ENCODE measurements around the gene POFUT1.

Gene POFUT1

DNA sequence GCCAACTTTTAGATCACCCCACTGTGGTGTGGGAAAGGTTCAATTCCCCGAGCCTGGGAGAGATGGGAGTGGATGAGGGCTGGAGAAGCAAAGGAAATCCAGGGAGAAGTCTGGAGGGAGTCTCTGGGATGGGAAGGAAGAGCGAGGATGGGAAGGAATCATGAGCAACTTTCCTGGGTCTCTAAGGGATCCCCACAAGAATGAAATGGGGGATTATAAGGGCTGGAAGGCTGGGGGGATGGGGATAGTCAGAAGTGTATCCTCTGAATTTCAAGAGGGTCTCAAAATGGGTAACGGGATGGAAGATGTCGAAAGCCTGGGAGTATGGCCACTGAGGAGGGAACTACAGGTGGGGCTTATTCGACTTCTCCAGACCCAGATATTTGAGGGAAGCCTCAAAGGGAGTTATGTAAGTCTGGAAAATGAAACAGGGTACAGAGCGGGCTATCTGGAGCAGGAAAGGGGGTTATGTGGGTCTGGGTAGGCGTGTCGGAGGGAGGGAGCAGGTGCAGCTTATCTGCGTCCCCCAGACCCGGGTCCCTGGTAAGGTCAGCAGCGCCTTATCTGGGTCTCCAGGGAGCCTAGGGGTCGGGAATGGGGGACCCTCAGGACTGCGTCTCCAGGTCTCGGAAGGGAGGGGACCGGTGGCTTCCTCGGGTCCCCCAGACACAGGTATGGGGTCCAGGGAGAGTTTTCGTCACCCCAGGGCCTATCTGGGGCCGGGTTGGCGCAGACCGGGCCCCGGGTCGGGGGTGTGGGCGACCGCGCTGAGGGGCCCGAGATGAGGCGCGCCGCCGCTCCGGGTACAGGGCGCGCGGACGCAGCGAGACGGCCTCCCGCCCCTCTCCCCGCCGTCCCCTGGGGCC, 687 bp upstream of the POFUT1 start:
- DNase-seq (ENCODE audit: low read depth) = no peak

DNA sequence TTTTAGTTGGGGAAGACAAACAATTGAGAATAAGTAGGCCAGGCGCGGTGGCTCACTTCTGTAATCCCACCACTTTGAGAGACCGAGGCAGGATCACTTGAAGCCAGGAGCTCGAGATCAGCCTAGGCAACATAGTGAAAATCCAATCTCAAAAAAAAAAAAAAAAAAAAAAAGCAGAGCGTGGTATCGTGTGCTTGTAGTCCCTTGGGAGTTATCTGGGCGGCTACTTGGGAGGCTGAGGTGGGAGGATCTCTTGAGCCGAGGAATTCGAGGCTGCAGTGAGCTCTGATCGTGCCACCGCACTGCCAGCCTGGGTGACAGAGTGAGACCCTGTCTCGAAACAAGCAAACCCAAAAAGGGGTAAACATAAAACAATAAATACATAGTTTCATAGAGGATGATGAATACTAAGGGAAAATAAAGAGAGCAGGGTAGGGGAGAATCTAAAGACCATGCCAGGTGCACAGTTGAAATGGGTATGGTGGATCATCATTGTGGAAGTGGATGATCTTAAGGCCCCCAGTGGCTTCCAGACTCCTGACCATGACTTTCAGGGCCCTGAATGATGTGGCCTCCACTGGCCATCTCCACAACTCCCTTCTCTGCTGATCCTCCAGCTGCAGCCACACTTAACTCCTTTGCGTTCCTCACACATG, 947 bp downstream of the POFUT1 start:
- DNase-seq (ENCODE audit: low read depth) = no peak

DNA sequence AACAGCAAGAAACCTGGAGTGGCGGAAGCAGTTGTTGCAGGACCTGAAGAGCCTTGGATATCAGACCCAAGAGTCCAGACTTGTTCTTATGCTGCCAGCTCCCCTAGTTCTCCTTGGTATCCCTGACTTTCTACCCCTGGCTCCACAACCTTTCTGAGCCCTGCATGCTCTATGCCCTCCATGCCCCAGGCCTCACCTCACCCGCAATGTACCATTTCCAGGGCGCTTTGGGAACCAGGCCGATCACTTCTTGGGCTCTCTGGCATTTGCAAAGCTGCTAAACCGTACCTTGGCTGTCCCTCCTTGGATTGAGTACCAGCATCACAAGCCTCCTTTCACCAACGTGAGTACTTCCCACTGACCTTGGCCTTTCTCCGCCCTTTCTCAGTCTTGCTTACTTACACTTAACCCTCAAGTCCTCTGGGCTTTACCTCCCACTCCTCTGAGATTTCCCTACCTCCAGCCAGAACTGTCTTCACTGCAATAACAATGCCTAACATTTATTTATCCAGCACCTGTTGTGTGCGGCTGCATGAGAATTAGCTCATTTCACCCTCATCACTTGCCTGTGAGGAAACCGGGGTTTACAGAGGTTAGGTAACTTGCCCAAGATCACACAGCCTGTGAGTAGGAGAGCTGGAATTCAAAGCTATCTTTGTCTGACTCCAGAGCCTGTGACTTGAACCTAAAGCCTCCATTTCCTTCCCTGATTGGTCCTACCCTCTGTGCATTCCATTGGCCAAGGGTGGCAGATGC, 2.3 kb downstream of the POFUT1 start:
- DNase-seq (ENCODE audit: low read depth) = no peak

DNA sequence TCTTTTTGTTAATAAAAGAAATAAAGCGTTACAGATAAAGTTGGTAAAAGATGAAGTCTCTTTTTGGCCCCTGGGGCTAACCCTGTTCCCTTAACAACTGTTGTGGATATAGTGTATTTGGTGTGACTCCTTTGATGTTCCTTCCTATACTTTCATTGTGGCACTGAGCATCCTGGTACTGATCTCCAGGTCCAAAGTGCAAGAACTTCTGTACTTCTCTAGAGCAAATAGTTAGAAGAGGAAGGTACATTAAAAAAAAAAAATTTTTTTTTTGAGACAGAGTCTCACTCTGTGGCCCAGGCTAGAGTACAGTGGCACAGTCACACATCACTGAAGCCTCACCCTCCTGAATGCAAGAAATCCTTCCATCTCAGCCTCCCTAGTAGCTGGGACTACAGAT, 6.2 kb downstream of the POFUT1 start:
- no peak for DNase-seq (ENCODE audit: low read depth)

DNA sequence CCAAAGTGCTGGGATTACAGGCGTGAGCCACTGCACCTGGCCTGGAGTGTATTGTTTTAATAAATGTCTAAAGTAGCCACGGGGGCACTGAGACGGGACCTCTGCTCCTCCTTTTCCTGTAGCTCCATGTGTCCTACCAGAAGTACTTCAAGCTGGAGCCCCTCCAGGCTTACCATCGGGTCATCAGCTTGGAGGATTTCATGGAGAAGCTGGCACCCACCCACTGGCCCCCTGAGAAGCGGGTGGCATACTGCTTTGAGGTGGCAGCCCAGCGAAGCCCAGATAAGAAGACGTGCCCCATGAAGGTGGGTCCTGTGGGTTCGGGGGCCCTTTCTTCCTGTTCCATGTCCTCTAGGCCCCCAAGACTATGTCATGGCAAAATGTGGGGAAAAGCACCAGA, 7.5 kb downstream of the POFUT1 start:
- DNase-seq (ENCODE audit: low read depth) = no peak

DNA sequence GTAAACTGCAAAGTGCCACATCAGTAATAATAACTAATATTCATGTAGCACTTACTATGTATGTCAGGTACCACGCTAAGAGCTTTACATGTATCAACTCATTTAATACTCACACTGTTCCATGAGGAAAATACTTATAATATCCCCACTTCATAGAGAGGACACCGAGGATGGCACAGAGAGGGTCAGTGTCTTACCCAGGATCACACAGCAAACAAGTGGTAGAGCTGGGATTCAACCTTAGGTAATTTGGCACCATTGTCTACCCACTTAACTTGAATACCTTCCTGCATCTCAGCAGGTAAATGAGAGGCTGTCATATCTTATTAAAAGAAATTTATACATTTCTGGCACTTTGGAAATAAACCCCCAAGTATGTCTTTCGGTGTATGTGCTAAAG, 8.0 kb downstream of the POFUT1 start:
- no peak for DNase-seq (ENCODE audit: low read depth)

DNA sequence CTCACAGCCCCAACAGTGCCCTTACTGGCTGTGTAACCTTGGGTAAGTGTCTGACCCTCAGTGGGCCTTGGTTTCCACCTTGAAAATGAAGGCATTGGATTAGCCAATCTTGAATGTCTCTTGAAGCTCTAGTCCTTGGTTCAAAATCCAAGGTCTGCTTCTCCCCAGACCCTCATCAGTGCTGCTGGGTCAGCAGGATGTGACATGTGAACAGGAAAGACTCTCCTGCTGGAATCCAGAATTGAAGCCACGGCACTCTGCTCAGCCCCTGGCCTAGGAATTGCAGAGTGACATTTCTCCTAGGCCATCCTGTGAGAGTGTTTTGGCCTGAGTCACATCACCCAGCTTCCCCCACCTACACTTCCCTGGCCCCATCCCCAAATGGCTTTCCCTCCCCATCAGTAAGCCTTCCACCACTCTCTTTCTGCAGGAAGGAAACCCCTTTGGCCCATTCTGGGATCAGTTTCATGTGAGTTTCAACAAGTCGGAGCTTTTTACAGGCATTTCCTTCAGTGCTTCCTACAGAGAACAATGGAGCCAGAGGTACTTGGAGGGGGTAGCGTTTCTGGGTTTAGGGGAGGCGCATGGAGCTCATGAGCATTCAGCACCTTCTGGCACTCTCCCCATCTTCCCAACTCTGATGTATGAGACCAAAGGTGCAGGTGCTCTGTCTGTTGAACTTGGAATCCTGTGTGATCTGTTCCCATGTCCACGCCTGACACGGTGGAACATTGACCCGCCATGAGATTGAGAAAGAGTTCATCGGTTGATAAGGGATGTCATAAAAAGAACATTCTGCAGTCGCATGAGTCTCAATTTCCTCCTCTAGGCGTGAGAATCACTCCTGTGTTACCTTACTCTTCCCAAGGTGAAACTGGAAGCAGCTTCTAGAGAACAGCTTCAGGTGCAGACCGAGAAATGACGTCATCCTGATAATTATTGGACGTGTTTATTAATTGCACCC, 8.8 kb downstream of the POFUT1 start:
- DNase-seq (ENCODE audit: low read depth) = no peak

DNA sequence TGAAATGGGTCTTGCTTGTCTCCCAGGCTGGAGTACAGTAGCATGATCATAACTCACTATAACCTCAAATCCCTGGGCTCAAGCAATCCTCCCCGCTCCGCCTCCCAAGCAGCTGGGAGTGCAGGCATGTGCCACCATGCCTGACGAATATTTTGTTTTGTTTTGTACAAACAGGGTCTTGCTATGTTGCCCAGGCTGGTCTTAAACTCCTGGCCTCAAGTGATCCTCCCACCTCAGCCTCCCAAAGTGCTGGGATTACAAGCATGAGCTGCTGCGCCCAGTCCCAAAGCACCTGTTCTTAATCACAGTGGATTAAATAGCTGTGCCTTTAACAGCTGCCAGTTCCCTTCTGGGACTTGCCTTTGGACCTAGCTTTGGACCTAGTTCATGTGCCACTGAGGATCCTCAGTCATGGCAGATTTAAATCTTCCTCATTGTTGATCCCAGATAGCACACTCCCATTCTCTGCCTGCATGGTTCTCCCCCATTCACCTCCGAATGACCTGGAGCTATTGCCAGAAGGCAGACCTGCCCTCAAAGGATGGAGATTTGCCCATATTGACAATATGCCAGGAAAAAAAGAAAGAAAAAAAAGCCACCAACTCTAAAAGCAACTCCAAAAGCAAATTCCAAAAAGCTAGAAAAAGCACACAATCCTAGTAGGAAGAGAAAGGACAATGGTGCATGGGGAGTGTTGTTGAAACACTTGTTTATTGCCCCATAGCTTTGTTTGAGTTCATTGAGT, 10.6 kb downstream of the POFUT1 start:
- no peak for DNase-seq (ENCODE audit: low read depth)

DNA sequence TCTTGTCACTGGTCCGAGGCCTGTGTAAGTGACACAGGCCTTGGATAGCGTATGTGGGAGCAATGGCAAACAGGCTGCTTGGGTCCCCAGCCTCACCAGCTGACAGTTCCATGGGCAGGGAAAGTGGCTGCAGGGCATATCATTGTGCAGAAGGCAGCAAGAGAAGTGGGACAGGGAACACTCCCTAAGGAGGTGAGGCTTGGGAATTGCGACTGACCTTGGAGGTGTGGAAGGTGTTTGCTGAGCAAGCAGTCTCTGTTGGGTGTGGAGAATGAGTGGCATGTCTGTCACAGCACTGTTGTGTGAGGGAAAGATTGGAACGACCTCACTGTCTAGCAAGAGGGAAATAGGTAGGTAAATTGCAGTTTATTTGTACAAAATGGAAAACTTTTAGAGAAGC, 16.8 kb downstream of the POFUT1 start:
- no peak for DNase-seq (ENCODE audit: low read depth)

DNA sequence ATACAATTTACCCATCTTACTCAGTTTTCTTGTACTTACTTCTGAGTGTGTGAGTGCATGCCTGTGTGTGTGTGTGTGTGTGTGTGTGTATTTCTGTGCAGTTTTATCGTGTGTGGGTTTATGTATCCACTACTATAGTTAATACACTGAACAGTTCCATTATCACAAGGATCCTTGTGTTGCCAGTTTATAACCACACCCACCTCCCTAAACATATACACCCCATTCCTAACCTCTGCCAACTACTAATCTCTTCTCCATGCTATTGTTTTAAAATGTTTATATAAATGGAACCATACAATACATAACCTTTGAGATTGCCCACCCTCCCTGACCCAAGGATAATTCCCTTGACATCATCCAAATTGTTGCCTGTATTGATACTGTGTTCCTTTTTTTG, 18.7 kb downstream of the POFUT1 start:
- DNase-seq (ENCODE audit: low read depth) = no peak

DNA sequence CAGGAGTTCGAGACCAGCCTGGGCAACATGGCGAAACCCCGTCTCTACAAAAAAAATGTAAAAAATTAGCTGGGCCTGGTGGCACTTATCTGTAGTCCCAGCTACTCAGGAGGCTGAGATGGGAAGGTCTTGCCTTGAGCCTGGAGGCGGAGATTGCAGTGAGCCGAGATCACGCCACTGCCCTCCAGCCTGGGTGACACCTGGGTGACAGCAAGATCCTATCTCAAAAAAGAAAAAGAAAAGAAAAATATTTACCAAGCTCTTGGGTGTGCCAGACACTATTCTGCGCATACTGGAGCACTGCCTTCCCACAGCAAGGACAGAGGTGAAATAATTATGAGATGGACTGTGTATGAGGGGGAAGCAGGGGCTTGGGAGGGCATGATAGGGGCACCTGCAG, 19.6 kb downstream of the POFUT1 start:
- DNase-seq (ENCODE audit: low read depth) = no peak

DNA sequence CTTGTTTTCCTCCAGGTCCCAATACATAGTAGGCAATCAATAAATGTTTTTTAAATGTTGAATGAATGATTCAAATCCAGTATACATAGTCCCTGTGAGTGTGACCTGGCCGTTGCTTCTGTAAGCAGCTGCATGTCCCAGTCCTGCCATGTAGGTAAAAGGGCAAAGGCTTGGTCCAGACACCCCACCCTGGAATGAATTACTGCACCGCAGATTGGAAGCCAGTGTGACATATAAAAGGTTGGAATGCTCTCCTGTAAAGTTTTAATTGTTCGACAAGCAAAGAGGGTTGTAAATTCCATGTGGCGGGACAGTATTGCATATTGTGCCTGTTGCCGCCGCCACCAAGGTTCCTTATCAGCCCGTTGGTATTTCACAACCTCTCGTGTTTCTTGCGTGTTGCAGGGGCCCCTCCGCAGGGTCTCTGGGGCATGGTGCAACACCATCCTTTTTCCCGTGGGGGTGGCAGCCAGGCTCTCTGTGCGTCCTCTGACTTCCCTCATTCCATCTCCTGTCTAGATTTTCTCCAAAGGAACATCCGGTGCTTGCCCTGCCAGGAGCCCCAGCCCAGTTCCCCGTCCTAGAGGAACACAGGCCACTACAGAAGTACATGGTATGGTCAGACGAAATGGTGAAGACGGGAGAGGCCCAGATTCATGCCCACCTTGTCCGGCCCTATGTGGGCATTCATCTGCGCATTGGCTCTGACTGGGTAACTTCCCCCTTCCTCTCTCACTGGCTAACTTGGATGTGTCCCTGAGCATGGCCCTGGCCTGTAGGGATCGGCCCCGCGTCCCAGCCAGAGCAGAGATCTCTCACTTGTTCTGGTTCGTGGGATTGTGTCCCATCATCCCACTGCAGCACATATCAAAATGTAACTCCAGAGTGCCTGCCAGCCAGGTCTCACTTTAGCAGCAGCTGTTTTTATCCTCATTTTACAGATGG, 20.3 kb downstream of the POFUT1 start:
- DNase-seq (ENCODE audit: low read depth) = no peak

DNA sequence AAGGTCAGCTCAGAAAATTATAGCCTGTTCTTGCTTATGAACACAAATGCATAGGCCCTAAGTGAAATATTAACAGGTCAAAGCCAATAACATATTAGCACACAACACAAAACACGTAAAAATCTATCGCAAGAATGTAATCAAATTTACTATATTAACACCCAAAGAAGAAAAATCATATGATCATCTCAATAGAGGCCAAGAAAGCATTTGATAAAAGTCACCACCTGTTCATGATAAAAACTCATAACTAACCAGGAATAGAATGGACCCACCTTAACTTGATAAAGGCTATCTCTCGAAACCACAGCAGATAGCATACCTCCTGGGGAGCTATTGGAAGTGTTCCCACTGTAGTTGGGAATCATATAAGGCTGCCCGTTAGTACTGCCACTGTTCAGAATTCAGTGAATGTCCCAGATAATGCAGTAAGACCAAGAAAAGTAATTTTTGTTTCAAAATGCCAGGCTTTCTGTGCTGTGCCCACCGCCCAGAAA, 21.6 kb downstream of the POFUT1 start:
- no peak for DNase-seq (ENCODE audit: low read depth)

DNA sequence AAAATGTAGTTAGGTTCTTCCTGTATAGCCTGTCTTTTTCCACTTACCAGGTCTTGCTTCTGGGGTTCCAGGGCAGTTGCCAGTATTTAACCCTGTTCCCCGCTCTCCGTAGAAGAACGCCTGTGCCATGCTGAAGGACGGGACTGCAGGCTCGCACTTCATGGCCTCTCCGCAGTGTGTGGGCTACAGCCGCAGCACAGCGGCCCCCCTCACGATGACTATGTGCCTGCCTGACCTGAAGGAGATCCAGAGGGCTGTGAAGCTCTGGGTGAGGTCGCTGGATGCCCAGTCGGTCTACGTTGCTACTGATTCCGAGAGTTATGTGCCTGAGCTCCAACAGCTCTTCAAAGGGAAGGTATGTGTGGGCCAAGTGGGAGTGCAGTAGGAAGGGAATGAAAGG, 23.0 kb downstream of the POFUT1 start:
- no peak for DNase-seq (ENCODE audit: low read depth)

DNA sequence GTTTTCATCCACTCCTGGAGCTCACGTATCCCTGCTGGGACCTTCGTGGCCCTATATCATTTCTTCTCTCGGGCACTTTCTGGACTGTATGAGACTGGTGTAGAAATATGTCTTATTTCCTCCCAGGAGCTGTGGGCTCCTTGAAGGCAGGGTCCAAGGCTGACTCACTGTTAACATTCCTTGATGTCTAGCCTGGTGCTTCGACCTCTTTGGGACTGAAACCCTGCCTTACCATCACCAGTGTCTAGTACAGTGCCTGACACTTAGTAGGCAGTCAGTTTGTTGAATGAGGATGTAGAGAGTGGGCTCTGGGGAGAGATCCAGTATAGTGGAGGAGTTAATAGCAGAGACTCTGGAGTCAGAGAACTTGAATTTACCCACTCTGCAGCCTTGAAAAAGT, 23.6 kb downstream of the POFUT1 start:
- DNase-seq (ENCODE audit: low read depth) = no peak

DNA sequence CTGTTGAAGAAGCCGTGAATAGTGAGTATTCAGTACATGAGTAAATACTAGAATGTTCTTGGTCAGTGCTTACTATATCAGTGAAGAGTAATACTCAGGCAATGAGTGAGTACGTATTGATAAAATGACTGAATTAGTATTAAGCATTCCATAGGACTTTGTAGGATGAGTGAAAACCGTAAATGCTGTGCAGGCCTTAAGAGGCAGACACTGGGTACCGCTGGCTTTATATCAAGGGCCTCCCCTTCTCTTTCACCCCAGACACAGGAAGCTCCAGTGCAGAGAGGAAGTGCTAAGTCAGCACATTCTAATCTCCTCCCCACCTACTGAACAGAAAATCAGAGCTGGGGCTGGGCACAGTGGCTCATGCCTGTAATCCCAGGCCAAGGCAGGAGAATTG, 24.2 kb downstream of the POFUT1 start:
- DNase-seq (ENCODE audit: low read depth) = no peak

DNA sequence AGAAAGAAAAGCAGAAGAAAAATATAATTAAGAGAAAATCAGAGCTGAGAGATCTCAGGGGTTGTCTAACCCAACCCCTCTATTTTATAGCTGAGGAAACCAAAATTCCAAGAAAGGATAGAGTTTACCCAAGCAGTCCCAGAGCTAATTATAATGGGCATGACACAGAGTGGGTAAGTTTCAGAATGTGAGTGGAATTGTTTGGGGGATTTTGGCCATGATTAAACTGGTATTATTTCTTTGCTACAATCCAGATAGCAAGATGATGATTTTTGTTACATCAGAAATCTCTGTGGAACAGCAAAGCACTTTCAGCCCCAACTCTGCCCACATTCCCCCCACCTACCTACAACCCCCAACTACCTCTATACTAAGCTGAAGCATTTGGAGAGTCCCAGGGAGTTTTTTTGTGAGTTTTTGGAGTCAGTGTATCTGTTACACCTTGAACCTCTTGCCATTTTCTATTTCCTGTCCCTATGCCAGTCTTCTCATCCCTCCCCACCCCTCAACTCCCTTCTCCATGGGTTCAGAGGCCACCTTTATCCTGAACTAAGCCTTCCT, 24.7 kb downstream of the POFUT1 start:
- DNase-seq (ENCODE audit: low read depth) = no peak

DNA sequence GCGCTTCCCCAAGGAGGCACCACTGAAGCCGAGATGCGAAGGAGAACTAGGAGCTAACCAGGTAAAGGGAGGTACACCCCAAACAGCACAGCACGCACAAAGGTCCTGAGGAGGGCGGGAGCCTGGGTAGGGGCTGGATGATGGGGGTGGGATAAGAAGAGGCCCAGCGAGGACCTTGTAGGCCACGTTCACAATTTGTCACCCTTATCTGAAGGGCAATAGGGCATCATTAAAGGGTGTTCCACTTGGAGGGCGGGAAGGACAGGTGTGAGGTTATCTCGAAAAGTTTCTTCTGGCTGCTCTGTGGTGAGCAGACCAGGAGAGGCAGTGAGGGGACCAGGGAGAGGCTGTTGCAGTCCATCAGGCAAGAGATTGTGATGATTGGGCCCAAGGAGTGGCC, 25.6 kb downstream of the POFUT1 start:
- no peak for DNase-seq (ENCODE audit: low read depth)

DNA sequence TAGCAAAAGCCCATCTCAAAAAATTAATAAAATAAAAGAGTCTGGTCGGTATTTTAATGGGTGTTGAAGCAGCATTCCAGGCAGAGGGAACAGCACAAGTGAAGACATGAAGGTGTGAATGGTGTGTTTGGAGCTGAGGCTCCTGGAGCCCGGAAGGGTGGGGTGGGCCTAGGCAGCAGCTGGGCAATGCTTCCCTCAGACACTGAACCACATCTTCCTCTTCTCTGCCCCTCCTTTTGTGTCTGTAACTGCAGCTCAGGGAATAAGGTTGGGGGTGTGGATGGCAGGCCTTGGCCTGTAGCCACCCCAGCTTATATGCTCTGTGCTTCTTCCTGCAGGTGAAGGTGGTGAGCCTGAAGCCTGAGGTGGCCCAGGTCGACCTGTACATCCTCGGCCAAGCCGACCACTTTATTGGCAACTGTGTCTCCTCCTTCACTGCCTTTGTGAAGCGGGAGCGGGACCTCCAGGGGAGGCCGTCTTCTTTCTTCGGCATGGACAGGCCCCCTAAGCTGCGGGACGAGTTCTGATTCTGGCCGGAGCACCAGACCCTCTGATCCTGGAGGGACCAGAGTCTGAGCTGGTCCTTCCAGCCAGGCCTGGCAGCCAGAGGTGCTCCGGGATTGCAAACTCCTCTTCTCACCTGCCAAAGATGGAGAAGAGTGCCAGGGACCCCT, 26.6 kb downstream of the POFUT1 start:
- DNase-seq (ENCODE audit: low read depth) = no peak
